Inferior parietal cortex (tissue), 1 donor: ENCODE results near the gene CD300LG.
"Not testable (repeated sequence)": the region's sequence is repeated elsewhere in the genome, so short reads cannot be mapped to it uniquely, and the experiment has no call there.

Experiments
- DNase-seq: peaks from one replicate; pipeline ENCODE4 v3.0.0-alpha.2; 2016; ENCODE audit errors: extremely low spot score

The CD300LG gene

GRCh38 chr17:43878260-43879175 lies 31.5 kb downstream of the CD300LG start:
- DNase-seq: peak; percentile 76

- DNase-seq: no peak
These were observed 32.9 kb downstream of the CD300LG start for GRCh38 chr17:43879723-43880419.

DNA sequence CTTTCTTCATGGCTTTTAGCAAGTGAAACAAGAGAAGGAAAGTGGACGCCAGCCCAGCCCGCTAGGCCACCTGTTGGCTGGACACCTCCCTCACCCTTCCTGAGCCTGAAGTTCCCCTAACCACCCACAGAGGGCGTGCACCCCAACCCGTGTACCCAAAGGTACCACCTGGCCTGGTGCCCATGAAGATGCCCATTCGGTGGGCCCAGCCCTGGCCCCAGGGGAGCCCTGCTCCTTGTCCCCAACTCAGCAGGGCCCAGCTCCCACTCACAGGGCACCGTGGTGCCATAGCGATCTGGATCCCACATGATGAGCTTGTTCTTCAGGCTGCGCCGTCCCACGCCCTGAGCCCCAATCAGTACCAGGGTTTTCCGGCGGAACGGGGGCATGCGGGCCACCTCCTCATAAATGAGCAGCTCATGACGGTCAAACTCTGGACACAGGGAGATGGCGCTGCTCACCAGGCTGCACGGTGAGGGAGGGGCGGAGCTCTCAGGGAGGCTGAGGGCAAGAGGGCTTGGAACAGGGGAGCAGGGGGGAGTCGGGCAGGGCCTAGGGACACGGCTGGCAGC lies 33.5 kb downstream of the CD300LG start:
- no peak for DNase-seq

GRCh38 chr17:43881181-43881580 lies 34.2 kb downstream of the CD300LG start:
- DNase-seq: no peak

- no peak for DNase-seq
These were observed 35.0 kb downstream of the CD300LG start for GRCh38 chr17:43881758-43882505.

- no peak for DNase-seq
These were observed 35.9 kb downstream of the CD300LG start for GRCh38 chr17:43882761-43883415.

DNA sequence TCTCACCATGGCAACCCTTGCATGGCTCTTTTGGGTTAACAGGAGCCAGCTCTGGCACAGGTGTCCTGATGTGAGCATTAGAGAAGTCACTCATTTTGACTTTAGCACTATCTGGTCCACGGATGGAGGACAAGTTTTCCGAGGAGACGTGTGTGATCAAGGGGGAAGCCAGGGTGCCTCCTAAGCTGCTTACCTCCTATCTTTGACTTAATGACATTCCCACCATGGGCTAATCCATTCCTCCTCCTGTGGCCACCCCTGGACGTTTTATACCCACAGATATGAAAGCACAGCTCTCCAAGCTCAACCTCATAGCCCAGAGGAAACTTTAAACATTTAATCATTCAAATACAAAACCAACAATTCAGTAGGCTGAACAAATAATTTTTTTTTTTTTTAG lies 41.6 kb downstream of the CD300LG start:
- no peak for DNase-seq

DNA sequence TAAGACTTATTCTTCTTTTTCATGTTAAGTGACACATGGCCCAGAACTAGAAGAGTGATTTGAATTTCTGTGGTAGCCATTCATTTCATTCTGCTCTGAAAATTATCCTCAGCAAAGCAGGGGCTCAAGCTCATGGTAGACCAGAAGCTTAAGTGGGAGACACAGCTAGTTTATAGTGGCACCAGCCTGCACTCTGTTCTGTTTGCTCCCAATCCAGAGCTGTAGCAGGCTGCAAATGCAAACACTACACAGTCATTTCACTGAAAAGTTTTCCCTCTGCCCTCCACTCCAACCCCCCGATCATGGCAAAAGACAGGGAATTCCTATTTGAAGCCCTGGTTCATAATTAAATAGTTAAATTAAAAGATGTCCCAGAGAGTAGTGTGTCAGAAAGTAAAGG lies 43.3 kb downstream of the CD300LG start:
- no peak for DNase-seq

- DNase-seq: no peak
These were observed 45.1 kb downstream of the CD300LG start for GRCh38 chr17:43891851-43892646.

DNA sequence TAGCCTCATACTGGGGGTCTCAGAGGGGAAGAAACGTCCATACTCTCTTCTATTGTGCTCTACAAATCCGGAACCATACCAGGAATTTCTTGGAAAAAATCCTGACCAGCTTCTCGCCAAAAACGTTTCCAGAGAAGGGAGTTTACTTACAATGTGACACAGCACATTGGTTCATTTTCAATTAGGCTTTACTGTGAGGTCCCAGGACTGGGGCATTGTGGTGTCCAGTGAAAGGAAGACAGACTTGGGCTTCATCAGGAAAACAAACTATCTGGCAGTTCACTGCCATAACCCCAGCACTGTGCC lies 45.6 kb downstream of the CD300LG start:
- no peak for DNase-seq

DNA sequence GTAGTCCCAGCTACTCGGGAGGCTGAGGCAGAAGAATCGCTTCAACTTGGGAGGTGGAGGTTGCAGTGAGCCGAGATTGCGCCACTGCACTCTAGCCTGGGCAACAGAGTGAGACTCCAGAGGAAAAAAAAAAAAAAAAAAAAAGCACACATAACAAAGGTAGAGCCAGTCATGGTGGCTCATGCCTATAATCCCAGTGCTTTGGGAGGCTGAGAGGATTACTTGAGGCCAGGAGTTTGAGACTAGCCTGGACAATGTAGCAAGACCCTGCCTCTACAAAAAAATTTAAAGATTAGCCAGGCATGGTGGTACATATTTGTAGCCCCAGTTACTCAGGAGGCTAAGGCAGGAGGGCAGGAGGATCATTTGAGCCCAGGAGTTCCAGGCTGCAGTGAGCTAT lies 47.5 kb downstream of the CD300LG start:
- DNase-seq: not testable (repeated sequence)

GRCh38 chr17:43897831-43898230 lies 50.9 kb downstream of the CD300LG start:
- DNase-seq: no peak

GRCh38 chr17:43898446-43898845 lies 51.5 kb downstream of the CD300LG start:
- no peak for DNase-seq

- DNase-seq: peak; percentile 87
These were observed 53.3 kb downstream of the CD300LG start for GRCh38 chr17:43900183-43900857.

GRCh38 chr17:43900858-43901754 lies 54.1 kb downstream of the CD300LG start:
- DNase-seq: no peak

DNA sequence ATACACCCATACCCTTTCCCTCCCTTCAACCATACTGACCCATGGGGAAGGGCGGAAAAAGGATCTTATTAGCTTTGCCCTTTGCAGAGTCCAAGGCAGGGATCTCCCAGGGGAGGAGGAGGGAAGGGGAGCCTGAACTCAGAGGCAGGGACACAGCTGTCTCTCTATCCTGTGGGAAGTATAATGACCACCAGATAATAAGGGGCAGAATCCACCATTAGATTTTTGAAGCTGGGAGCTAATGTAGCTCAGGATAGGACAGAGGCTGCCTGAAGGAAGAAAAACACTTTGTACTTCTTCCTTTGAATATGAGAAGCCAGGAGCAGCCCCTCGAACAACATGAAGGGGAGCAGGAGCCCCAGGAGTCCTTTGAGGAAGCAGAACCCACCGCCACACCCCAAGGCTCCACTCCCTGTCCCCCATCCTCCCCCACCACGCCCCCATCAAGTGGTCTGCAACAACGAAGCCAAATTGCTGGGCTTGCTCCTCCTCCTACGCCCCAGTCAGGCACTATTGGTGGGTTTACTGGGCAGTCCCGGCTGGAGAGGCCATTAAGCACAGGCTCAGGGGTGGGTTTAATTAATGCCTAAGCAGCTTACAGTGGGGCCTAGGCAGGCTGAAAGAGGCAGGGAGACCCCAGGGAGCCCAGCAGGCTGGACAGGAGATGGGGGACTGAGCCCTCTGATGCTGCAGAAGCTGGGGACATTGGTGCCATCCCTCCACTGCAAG lies 55.0 kb downstream of the CD300LG start:
- no peak for DNase-seq

DNA sequence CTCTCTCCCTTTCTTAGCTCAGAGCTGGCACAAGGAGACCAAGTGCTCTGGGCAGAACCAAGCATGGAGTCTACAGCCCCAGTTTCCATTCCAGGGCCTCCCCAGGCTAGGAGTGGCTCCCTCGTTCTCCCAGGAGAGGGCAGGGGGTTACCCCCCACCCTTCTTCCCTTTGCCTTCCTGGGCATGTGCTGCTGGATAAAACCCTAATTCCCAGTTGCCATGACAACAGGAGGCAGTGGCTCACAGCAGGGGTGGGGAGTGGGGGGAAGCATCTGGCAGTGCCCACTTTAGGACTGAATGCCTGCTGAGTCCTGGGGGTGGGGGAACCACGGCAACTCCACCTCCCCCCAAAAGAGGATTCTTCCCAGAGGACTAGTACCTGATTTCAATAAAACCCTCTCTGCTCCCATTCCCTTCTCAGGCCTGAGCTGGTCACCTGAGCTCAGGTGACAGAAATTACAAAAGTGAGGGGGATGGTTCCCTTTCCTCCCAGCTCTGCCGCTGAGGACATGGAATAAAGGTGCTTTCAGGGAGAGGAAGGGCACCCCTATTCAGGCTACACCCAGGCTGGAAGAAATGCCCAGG lies 58.5 kb downstream of the CD300LG start:
- no peak for DNase-seq
